Endodermal cell (in vitro differentiated cells): Measurements from ENCODE around the gene STRN3. TPM values are rescaled to one million over a fixed set of nuclear protein-coding genes. Genes with fewer than 3 reads are reported as not detected.
A peak's percentile ranks its signal among the peaks of the same experiment; 100 is the strongest.

ENCODE experiments used
- DNase-seq: peaks from one replicate; pipeline ENCODE4 v3.0.0-alpha.2; 2017
- H3K27ac ChIP-seq: 2 replicates; pipeline ENCODE4 v1.5.1; 2013; ENCODE audit warnings: mild to moderate bottlenecking, low read depth, low read length, moderate library complexity
- H3K27me3 ChIP-seq: 2 replicates; pipeline ENCODE4 v1.6.1; 2013; ENCODE audit warnings: mild to moderate bottlenecking, low read length, moderate library complexity; ENCODE audit not compliant: insufficient read depth, control insufficient read depth, poor library complexity, severe bottlenecking
- H3K36me3 ChIP-seq: 2 replicates; pipeline ENCODE4 v1.7.0; 2013; ENCODE audit warnings: mild to moderate bottlenecking, low read length, moderate library complexity; ENCODE audit not compliant: control insufficient read depth, insufficient read depth
- H3K4me1 ChIP-seq: one replicate; pipeline ENCODE4 v1.7.0; 2013; ENCODE audit warnings: low read length; ENCODE audit not compliant: control insufficient read depth, insufficient read depth
- H3K4me3 ChIP-seq: 2 replicates; pipeline ENCODE4 v1.5.1; 2013; ENCODE audit warnings: mild to moderate bottlenecking, low read length, moderate library complexity
- H3K9ac ChIP-seq: 2 replicates; pipeline ENCODE4 v1.6.1; 2013; ENCODE audit warnings: mild to moderate bottlenecking, low read length, moderate library complexity; ENCODE audit not compliant: poor library complexity, severe bottlenecking; ENCODE audit errors: extremely low read depth
- H3K9me3 ChIP-seq: 2 replicates; pipeline ENCODE4 v1.6.1; 2013; ENCODE audit warnings: mild to moderate bottlenecking, low read length, moderate library complexity; ENCODE audit not compliant: control insufficient read depth
- H3K27ac Mint-ChIP-seq: 2 replicates; pipeline ENCODE4 v1.8.0; 2020; ENCODE audit warnings: mixed read lengths
- H3K27me3 Mint-ChIP-seq: 2 replicates; pipeline ENCODE4 v1.8.0; 2021; ENCODE audit warnings: mild to moderate bottlenecking, mixed read lengths; ENCODE audit not compliant: insufficient read depth
- H3K36me3 Mint-ChIP-seq: 2 replicates; pipeline ENCODE4 v1.8.0; 2020; ENCODE audit warnings: low read depth, mixed read lengths
- H3K4me1 Mint-ChIP-seq: 2 replicates; pipeline ENCODE4 v1.8.0; 2020; ENCODE audit warnings: mixed read lengths
- H3K4me3 Mint-ChIP-seq: 2 replicates; pipeline ENCODE4 v1.8.0; 2020; ENCODE audit warnings: mild to moderate bottlenecking, moderate library complexity, mixed read lengths
- H3K9me3 Mint-ChIP-seq: 2 replicates; pipeline ENCODE4 v1.8.0; 2020; ENCODE audit warnings: mild to moderate bottlenecking, mixed read lengths
- WGBS, 2 experiments: methylation state at CpG; one replicate each; pipeline versions ENCODE4 v1.1.5 to v1.1.7; 2013; ENCODE audit warnings: missing lambda C conversion rate in 2 of 2, mixed read lengths in 1 of 2; ENCODE audit not compliant: insufficient coverage in 1 of 2, insufficient read length in 1 of 2; 5-methylcytosine and 5-hydroxymethylcytosine counted together
- total RNA-seq, 2 donors: library from RNA; stranded (reverse); fragmentation: NEBNext Ultra II Directional in 1 of 2; extraction: Animal tissue kit (Norgen Biotek cat#: 25700) in 1 of 2; gene quantifications; 2 replicates in 1 of 2; 3 replicates in 1 of 2; pipeline ENCODE4 v1.2.1, GENCODE V29; 2021
- TF ChIP-seq, protein P1 (sequence below): fragments of 200-600 bp; sonication (generic); conservative IDR thresholded peaks from 2 replicates; pipeline ENCODE4 v1.5.0; 2021; ENCODE audit warnings: antibody characterized with exemption, mild to moderate bottlenecking

The STRN3 gene
- total RNA-seq, 2 donors from 2014 or later = 56.5 to 58.9 TPM

- Mint-ChIP-seq H3K27me3 (peaks cover 39% of the 10 kb centered on the region), H3K9me3 (no peaks in the 10 kb centered on the region), H3K4me3 (no peak overlapping the region), H3K36me3 (peaks cover 25% of the 10 kb centered on the region), H3K4me1 (peaks cover 15% of the 10 kb centered on the region), H3K27ac (no peak overlapping the region)
- Histone ChIP-seq H3K4me1 (no peaks in the 10 kb centered on the region), H3K9me3 (no peaks in the 10 kb centered on the region), H3K36me3 (no peaks in the 10 kb centered on the region), H3K27me3 (peaks cover 44% of the 10 kb centered on the region), H3K9ac (no peak overlapping the region), H3K27ac (no peak overlapping the region), H3K4me3 (no peak overlapping the region)
- 61 to 73% methylated on average over 3 to 4 of the region's 4 CpGs for WGBS, 2 experiments
- no peak for DNase-seq
- TF ChIP-seq, protein P1, sequence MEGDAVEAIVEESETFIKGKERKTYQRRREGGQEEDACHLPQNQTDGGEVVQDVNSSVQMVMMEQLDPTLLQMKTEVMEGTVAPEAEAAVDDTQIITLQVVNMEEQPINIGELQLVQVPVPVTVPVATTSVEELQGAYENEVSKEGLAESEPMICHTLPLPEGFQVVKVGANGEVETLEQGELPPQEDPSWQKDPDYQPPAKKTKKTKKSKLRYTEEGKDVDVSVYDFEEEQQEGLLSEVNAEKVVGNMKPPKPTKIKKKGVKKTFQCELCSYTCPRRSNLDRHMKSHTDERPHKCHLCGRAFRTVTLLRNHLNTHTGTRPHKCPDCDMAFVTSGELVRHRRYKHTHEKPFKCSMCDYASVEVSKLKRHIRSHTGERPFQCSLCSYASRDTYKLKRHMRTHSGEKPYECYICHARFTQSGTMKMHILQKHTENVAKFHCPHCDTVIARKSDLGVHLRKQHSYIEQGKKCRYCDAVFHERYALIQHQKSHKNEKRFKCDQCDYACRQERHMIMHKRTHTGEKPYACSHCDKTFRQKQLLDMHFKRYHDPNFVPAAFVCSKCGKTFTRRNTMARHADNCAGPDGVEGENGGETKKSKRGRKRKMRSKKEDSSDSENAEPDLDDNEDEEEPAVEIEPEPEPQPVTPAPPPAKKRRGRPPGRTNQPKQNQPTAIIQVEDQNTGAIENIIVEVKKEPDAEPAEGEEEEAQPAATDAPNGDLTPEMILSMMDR = no peak
Measured at GRCh38 chr14:30876692-30877091, 149.5 kb downstream of the STRN3 start.

DNA sequence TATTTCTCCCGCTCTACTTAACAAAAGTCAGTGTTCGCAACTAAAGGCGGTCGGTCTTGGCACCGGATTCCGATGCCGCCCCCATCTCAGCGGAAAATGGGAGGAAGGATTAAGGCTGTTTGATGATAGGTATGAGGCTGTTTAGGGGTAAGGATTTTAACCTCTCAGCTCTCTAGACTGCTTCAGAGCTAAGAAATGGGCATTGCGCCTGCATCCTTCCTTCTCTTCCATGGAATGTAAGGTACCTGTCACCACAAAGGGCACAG lies 150.5 kb downstream of the STRN3 start:
- TF ChIP-seq, protein P1 = no peak
- H3K27me3 ChIP-seq = peaks cover 44% of the 10 kb centered on the region
- no peaks in the 10 kb centered on the region for H3K4me1 ChIP-seq
- Mint-ChIP-seq H3K36me3 (peaks cover 18% of the 10 kb centered on the region), H3K4me3 (peak overlapping the region; percentile 63), H3K9me3 (no peaks in the 10 kb centered on the region), H3K4me1 (peaks cover 15% of the 10 kb centered on the region), H3K27ac (no peak overlapping the region), H3K27me3 (peaks cover 39% of the 10 kb centered on the region)
- no peak for DNase-seq
- WGBS, 2 experiments = 45 to 70% methylated on average over 1 to 9 of the region's 9 CpGs
- H3K36me3 ChIP-seq = no peaks in the 10 kb centered on the region
- no peak overlapping the region for H3K9ac ChIP-seq
- H3K4me3 ChIP-seq = peak overlapping the region; percentile 76
- H3K9me3 ChIP-seq = no peaks in the 10 kb centered on the region
- H3K27ac ChIP-seq = no peak overlapping the region

GRCh38 chr14:30874999-30875787 lies 151.0 kb downstream of the STRN3 start:
- Mint-ChIP-seq H3K9me3 (no peaks in the 10 kb centered on the region), H3K4me1 (peaks cover 15% of the 10 kb centered on the region), H3K27me3 (peaks cover 39% of the 10 kb centered on the region), H3K36me3 (peaks cover 14% of the 10 kb centered on the region), H3K4me3 (peak overlapping the region; percentile 63), H3K27ac (no peak overlapping the region)
- WGBS, 2 experiments = 2 to 16% methylated on average over 9 to 48 of the region's 48 CpGs
- Histone ChIP-seq H3K9ac (peak overlapping the region; percentile 49), H3K27ac (no peak overlapping the region), H3K36me3 (no peaks in the 10 kb centered on the region), H3K9me3 (no peaks in the 10 kb centered on the region), H3K4me3 (peak overlapping the region; percentile 76), H3K27me3 (peaks cover 44% of the 10 kb centered on the region), H3K4me1 (no peaks in the 10 kb centered on the region)
- DNase-seq = peak; percentile 81
- TF ChIP-seq, protein P1 = no peak
